Activated naive CD4-positive, alpha-beta T cell treated with anti-CD3 and anti-CD28 coated beads, Interleukin-2, amount 50 U/mL, for 24 hours (primary cell): ENCODE measurements around the gene HELB.
A peak's percentile ranks its signal among the peaks of the same experiment; 100 is the strongest.

Experiments used
- H3K27ac Mint-ChIP-seq: one replicate; pipeline ENCODE4 v1.8.0; 2021; ENCODE audit warnings: mild to moderate bottlenecking, mixed read lengths
- H3K27me3 Mint-ChIP-seq: one replicate; pipeline ENCODE4 v1.8.0; 2021; ENCODE audit warnings: mixed read lengths
- H3K36me3 Mint-ChIP-seq: one replicate; pipeline ENCODE4 v1.8.0; 2021; ENCODE audit warnings: mixed read lengths
- H3K4me1 Mint-ChIP-seq: one replicate; pipeline ENCODE4 v1.8.0; 2021; ENCODE audit warnings: mixed read lengths
- H3K4me3 Mint-ChIP-seq: one replicate; pipeline ENCODE4 v1.8.0; 2021; ENCODE audit warnings: mild to moderate bottlenecking, mixed read lengths
- H3K9me3 Mint-ChIP-seq: one replicate; pipeline ENCODE4 v1.8.0; 2021; ENCODE audit warnings: mixed read lengths

The HELB gene

DNA sequence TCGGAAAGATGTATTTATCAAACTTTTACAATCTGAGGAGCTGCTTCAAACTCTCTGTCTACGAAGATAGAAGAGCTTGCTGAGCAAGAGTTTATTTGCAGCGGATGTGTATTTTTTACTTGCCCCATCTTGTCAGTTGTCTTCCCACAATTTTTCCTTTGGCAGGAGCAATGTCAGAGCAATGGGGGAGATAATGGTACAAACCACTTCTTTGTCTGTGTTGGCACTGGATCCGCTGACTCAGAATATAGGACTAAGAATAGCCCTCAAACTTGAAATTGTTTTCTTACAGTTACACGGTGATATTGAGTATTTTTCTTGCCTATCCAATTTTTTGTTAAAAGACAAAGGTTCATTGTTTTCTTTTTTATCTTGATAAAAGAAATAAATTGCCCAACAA, 27.6 kb downstream of the HELB start:
- peaks cover 40% of the 10 kb centered on the region for H3K4me1 Mint-ChIP-seq
- no peak overlapping the region for H3K27ac Mint-ChIP-seq
- H3K9me3 Mint-ChIP-seq = no peaks in the 10 kb centered on the region
- peaks cover 36% of the 10 kb centered on the region for H3K36me3 Mint-ChIP-seq
- H3K27me3 Mint-ChIP-seq = no peaks in the 10 kb centered on the region
- H3K4me3 Mint-ChIP-seq = no peak overlapping the region

DNA sequence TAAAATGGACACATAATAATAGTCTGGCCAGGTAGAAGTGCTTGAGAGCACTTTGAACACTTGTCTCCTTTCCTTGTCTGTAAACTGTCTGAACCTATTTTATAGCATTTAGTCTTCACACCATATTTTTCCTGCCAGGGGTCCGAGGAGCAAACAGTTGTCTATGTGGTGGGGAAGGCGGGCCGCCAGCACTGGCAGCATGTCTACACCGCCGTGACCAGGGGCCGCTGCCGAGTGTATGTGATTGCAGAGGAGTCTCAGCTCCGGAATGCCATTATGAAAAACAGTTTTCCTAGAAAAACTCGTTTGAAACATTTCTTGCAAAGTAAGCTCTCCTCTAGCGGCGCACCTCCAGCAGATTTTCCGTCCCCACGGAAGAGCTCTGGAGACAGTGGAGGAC, 28.7 kb downstream of the HELB start:
- Mint-ChIP-seq H3K4me1 (peaks cover 31% of the 10 kb centered on the region), H3K9me3 (no peaks in the 10 kb centered on the region), H3K36me3 (peaks cover 28% of the 10 kb centered on the region), H3K4me3 (no peak overlapping the region), H3K27ac (no peak overlapping the region), H3K27me3 (no peaks in the 10 kb centered on the region)

DNA sequence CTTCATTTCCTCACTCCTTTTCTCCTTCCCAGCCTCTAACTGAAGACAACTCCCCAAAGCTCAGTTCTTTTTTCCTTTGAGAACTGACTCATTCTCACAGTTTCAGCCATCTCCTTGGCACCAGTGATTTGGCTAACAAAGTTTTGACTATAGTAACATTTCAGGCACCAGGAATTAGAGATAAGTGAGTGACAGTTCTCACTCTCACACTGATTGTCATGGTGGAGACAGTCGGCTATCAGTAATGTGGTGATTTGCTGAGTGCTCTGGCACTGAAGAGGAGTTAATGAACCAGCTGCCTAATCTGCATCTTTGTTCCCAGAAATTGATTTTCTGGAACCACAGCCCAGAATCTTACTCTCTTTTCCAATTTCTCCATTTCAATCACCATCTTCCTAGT, 29.5 kb downstream of the HELB start:
- Mint-ChIP-seq H3K27ac (peak overlapping the region; percentile 61), H3K4me1 (peaks cover 31% of the 10 kb centered on the region), H3K36me3 (peaks cover 27% of the 10 kb centered on the region), H3K4me3 (no peak overlapping the region), H3K9me3 (no peaks in the 10 kb centered on the region), H3K27me3 (no peaks in the 10 kb centered on the region)

DNA sequence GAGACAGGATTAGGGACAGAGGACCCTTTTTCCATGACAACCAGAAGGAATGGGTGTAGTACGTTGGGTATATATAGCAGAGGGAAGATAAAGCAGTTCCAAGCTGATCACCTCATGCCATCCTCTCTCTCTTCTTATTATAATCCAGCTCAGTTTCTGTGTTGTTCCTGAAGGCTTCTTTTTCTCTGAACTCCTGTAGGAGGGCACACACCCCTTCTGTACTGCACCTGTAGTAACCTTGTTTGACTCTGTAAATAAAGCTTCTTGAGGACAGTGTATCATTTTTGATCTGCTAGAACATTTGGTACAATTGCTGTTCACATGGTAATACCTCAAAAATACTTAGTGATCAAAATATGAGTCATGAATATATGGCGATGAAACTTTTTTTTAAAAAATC, 33.5 kb downstream of the HELB start:
- peaks cover 40% of the 10 kb centered on the region for H3K36me3 Mint-ChIP-seq
- H3K9me3 Mint-ChIP-seq = peaks cover 4% of the 10 kb centered on the region
- H3K27me3 Mint-ChIP-seq = no peaks in the 10 kb centered on the region
- H3K4me1 Mint-ChIP-seq = peaks cover 15% of the 10 kb centered on the region
- no peak overlapping the region for H3K4me3 Mint-ChIP-seq
- no peak overlapping the region for H3K27ac Mint-ChIP-seq

DNA sequence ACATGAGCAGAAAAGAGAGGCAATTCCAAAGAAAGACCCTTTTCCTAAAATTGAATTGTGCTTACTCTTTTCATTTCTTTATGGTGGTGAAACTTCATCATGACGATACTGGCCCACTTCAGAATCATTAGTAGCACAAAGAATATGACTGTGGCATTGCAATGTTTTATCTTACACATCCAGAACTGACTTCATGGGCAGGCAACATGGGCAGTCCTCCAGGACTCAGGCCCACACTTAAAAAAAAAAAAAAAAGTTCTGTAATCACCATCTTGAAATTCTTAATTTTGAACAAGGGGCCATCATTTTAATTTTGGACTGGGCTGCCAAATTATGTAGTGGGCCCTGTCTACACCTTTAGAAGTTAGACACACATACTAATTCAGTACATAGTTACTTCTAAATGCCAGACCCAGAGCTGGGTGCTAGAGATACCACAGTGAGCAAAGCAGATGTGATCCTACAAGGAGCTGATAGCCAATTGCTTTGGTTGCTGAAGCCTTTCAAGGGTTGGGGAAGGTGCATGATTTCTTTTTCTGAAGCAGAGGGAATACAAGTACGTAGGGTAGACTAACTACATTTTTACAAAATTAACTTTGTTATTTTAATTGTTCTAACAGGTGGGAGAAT, 35.2 kb downstream of the HELB start:
- Mint-ChIP-seq H3K4me3 (no peak overlapping the region), H3K36me3 (peaks cover 43% of the 10 kb centered on the region), H3K27ac (no peak overlapping the region), H3K9me3 (peaks cover 4% of the 10 kb centered on the region), H3K27me3 (no peaks in the 10 kb centered on the region), H3K4me1 (peaks cover 6% of the 10 kb centered on the region)

GRCh38 chr12:66340131-66340530, 37.8 kb downstream of the HELB start:
- peaks cover 57% of the 10 kb centered on the region for H3K36me3 Mint-ChIP-seq
- H3K4me3 Mint-ChIP-seq = no peak overlapping the region
- H3K9me3 Mint-ChIP-seq = peaks cover 4% of the 10 kb centered on the region
- no peak overlapping the region for H3K27ac Mint-ChIP-seq
- no peaks in the 10 kb centered on the region for H3K27me3 Mint-ChIP-seq
- peaks cover 19% of the 10 kb centered on the region for H3K4me1 Mint-ChIP-seq

GRCh38 chr12:66341126-66341525, 38.8 kb downstream of the HELB start:
- Mint-ChIP-seq H3K9me3 (peaks cover 4% of the 10 kb centered on the region), H3K27me3 (no peaks in the 10 kb centered on the region), H3K4me1 (peaks cover 25% of the 10 kb centered on the region), H3K4me3 (no peak overlapping the region), H3K36me3 (peaks cover 61% of the 10 kb centered on the region), H3K27ac (peak overlapping the region; percentile 8)

DNA sequence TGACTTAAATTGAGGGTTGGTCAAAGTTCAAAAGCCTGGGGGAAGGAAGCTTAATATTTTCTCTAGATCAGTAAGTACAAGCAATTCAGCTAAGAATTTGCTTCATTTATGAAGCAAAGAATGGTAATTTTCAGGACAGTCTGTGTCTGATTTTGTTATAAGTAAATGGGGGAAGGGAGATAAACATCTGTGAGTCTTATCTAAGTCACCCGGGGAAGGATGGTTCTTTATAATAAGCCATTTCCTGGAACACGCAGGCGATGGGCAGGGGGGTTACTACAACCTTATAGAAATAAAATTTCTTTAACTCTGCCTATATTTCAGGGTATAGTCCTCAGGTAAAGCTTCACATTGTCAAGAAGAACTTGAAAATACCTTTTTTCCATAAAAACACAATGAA, 42.9 kb downstream of the HELB start:
- no peaks in the 10 kb centered on the region for H3K9me3 Mint-ChIP-seq
- H3K36me3 Mint-ChIP-seq = peaks cover 57% of the 10 kb centered on the region
- peaks cover 26% of the 10 kb centered on the region for H3K4me1 Mint-ChIP-seq
- no peak overlapping the region for H3K4me3 Mint-ChIP-seq
- H3K27me3 Mint-ChIP-seq = no peaks in the 10 kb centered on the region
- peak overlapping the region; percentile 71 for H3K27ac Mint-ChIP-seq

DNA sequence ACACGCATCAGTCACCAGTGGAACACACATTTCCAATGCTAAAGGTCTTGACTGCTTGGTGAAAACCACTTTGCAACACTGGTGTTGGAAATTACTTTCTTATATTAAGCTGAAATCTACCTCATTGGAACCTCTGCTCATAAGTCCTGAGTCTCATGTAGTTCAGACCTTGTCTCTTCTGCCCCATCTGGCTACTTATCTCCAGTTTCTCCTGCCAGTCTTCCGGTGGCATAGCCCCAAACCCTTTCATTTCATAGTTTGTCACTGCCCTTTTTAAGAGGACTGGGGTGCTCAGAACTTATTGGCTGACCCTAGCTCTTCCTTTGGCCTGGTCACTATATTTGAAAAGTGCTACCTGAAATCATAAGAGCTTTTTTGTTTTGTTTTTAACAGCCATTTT, 43.7 kb downstream of the HELB start:
- peaks cover 26% of the 10 kb centered on the region for H3K4me1 Mint-ChIP-seq
- no peaks in the 10 kb centered on the region for H3K27me3 Mint-ChIP-seq
- no peak overlapping the region for H3K4me3 Mint-ChIP-seq
- no peak overlapping the region for H3K27ac Mint-ChIP-seq
- H3K36me3 Mint-ChIP-seq = peaks cover 49% of the 10 kb centered on the region
- no peaks in the 10 kb centered on the region for H3K9me3 Mint-ChIP-seq

GRCh38 chr12:66351301-66351700, 49.0 kb downstream of the HELB start:
- no peak overlapping the region for H3K4me3 Mint-ChIP-seq
- H3K4me1 Mint-ChIP-seq = no peaks in the 10 kb centered on the region
- H3K9me3 Mint-ChIP-seq = no peaks in the 10 kb centered on the region
- no peak overlapping the region for H3K27ac Mint-ChIP-seq
- H3K27me3 Mint-ChIP-seq = no peaks in the 10 kb centered on the region
- peaks cover 19% of the 10 kb centered on the region for H3K36me3 Mint-ChIP-seq

DNA sequence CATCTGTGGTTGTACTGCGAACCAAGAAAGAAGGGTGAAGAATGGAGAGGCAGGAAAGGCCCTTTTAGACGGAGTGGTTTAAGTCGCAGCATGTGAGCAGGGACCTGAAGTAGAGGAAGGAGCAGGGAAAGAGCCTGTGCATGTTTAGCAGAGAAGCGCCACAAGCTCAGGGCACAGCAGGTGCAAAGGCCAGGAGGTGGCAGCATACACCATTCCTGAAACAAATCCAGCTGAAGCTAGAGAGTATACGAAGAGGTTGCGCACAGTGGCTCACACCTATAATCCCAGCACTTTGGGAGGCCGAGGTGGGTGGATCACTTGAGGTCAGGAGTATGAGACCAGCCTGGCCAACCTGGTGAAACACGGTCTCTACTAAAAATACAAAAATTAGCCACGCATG, 49.9 kb downstream of the HELB start:
- Mint-ChIP-seq H3K27me3 (no peaks in the 10 kb centered on the region), H3K4me3 (no peak overlapping the region), H3K27ac (peak overlapping the region; percentile 64), H3K4me1 (no peaks in the 10 kb centered on the region), H3K9me3 (no peaks in the 10 kb centered on the region), H3K36me3 (peaks cover 17% of the 10 kb centered on the region)

GRCh38 chr12:66352899-66353298, 50.6 kb downstream of the HELB start:
- no peak overlapping the region for H3K4me3 Mint-ChIP-seq
- peaks cover 16% of the 10 kb centered on the region for H3K36me3 Mint-ChIP-seq
- no peaks in the 10 kb centered on the region for H3K27me3 Mint-ChIP-seq
- no peaks in the 10 kb centered on the region for H3K4me1 Mint-ChIP-seq
- no peaks in the 10 kb centered on the region for H3K9me3 Mint-ChIP-seq
- no peak overlapping the region for H3K27ac Mint-ChIP-seq

DNA sequence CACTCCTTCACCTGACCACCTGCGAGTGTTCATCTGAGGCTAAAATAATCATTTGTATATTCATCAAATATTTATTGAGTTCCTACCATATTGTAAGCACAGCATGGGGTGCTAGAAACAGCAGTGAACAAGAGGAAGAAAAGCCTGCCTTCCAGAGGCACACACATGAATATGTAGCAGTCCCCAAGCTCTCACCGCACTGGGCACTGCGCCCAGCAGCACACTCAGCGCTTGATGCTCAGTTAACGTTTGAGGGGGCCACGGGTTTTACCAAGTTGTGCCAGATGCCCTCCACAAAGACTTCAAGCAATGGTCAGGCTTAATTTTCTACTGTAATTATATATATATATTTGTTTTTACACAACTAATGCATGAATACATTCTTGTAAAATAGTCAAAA, 52.0 kb downstream of the HELB start:
- Mint-ChIP-seq H3K4me1 (no peaks in the 10 kb centered on the region), H3K4me3 (no peak overlapping the region), H3K9me3 (no peaks in the 10 kb centered on the region), H3K36me3 (peaks cover 14% of the 10 kb centered on the region), H3K27me3 (no peaks in the 10 kb centered on the region), H3K27ac (peak overlapping the region; percentile 27)

GRCh38 chr12:66359300-66359699, 57.0 kb downstream of the HELB start:
- Mint-ChIP-seq H3K27me3 (no peaks in the 10 kb centered on the region), H3K9me3 (no peaks in the 10 kb centered on the region), H3K27ac (no peak overlapping the region), H3K36me3 (peaks cover 5% of the 10 kb centered on the region), H3K4me3 (no peak overlapping the region), H3K4me1 (no peaks in the 10 kb centered on the region)

DNA sequence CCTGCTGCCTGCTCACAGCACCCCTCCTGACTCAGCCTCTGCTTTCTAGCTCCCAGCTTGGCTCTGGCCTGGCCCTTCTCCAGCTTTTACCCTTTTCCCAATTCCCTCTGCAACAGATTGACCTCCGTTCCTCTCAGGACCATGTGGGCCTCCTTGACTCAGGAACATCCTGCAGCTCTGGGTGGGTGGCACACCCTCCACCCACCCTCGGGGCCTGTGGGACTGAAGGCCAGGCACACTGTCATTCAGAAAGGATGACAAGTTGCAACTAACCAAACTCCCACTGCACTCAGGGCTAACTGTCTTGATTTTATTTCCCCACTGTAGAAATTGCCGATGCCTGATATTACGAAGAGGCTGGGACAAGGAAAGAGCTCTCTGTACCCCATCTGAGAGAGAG, 59.4 kb downstream of the HELB start:
- H3K9me3 Mint-ChIP-seq = no peaks in the 10 kb centered on the region
- no peaks in the 10 kb centered on the region for H3K27me3 Mint-ChIP-seq
- no peak overlapping the region for H3K4me3 Mint-ChIP-seq
- no peaks in the 10 kb centered on the region for H3K4me1 Mint-ChIP-seq
- H3K36me3 Mint-ChIP-seq = peaks cover 14% of the 10 kb centered on the region
- no peak overlapping the region for H3K27ac Mint-ChIP-seq

DNA sequence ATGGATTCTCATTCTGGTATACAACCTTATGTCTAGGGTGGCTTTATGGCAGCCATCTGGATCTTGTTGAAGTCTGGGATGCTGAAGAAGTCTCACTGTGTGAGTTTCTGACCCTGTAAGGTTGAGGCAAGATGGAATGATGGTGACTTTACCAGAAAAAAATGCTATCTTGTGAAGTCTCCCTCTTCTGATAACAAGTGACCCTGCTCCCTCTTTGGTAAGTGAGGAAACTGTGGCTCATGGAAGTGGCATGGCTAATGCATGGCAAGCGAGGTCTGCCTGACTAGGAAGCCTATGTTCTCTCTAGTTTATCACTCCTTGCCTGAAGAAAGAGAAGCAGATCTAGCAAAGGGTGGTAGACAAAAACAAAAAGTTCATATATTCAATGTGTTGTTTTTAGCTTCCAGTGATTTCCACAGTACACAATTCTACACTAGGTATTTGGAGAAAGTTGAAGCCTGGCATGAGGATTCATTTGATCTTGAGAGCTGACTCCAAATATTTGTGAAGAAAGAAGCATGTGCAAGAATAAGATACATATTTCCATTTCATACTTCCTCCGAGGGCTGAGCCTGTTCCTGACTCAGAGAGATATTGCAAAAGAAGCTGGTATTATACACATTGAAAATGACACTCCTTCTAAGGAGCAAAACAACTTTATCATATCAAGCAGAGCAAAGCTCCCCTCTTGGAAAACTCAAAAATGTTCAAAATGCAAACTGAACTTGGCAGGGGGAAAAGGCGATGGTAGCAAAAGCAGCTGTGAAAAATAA, 63.6 kb downstream of the HELB start:
- Mint-ChIP-seq H3K9me3 (no peaks in the 10 kb centered on the region), H3K27ac (no peak overlapping the region), H3K4me3 (no peak overlapping the region), H3K36me3 (peaks cover 26% of the 10 kb centered on the region), H3K4me1 (no peaks in the 10 kb centered on the region), H3K27me3 (no peaks in the 10 kb centered on the region)
